ENCODE results near the gene SACM1L. TPM values are rescaled to one million over a fixed set of nuclear protein-coding genes. Genes with fewer than 3 reads are reported as not detected.

SACM1L gene
- total and polyA plus RNA-seq, 2 of the 4 experiments (the other 2 are of a cell fraction), result 19.0 to 40.9 TPM

GRCh38 chr3:45667569-45667934, 21.6 kb upstream of the SACM1L start:
- H3K56ac ChIP-seq (ENCODE audit: extremely low read depth, insufficient read depth, low read length), result no peak overlapping the region
- H3K18ac ChIP-seq (ENCODE audit: low read depth, low read length), result peak overlapping the region; percentile 38; the same call in 1 of the 2 replicates
- peaks cover 32% of the 10 kb centered on the region for H4K20me1 ChIP-seq (ENCODE audit: insufficient read depth, low read length)
- CTCF ChIA-PET, result interaction anchor here (1.3 to 1.8 kb wide), 2 partner anchors 9 to 23 kb away, joined by 3 to 5 read pairs; no protein-coding TSS in a partner anchor
- H2BK5ac ChIP-seq (ENCODE audit: low read depth, low read length, poor library complexity, severe bottlenecking), result peak overlapping the region; percentile 69
- BruUV-seq (replicated peaks), result no TSS peak
- DNase-seq (no peak), ATAC-seq (ENCODE audit: low read depth) (peak; percentile 36)
- H3K4me3 ChIP-seq (ENCODE audit: insufficient read depth, low read depth, low read length), result no peak overlapping the region
- peaks cover 34% of the 10 kb centered on the region for H3K4me1 ChIP-seq (ENCODE audit: control insufficient read depth, insufficient read depth, low read length)
- H3K9ac ChIP-seq (ENCODE audit: low read depth, low read length), result no peak overlapping the region
- H2AK9ac ChIP-seq (replicated peaks; ENCODE audit: low read depth, low read length, poor library complexity), result peak overlapping the region; percentile 8
- peaks cover 38 to 65% of the 10 kb centered on the region in 2 experiments for H3K79me1 ChIP-seq (ENCODE audit: low read depth in 1 of 2, low read length in 2 of 2)
- H3K9me3 ChIP-seq (ENCODE audit: control insufficient read depth, insufficient read depth, low read length), result no peaks in the 10 kb centered on the region
- peak overlapping the region; percentile 20 for H3K4ac ChIP-seq (ENCODE audit: low read depth, low read length)
- peak overlapping the region; percentile 16; the same call in 1 of the 2 replicates for H4K5ac ChIP-seq (ENCODE audit: low read depth, low read length)
- dilution Hi-C loops (cut with HindIII; ENCODE audit: low sequenced_read_pairs, unreplicated experiment), result no loop called here
- peak overlapping the region; percentile 27 for H2BK120ac ChIP-seq (ENCODE audit: low read depth, low read length)
- H3K36me3 ChIP-seq (ENCODE audit: control insufficient read depth, insufficient read depth, low read length), result peaks cover 32% of the 10 kb centered on the region
- H3K27ac ChIP-seq (ENCODE audit: insufficient read depth, low read length), result peak overlapping the region; percentile 31; the same call in 1 of the 2 replicates
- intact Hi-C loops (cut with micrococcal nuclease), result no loop called here
- TF ChIP-seq FOS (IDR thresholded peaks at IDR 0.05; ENCODE audit: low read depth, low read length) (no peak), MAFK (IDR thresholded peaks at IDR 0.05; ENCODE audit: low read depth, low read length) (no peak), USF2 (IDR thresholded peaks at IDR 0.05; ENCODE audit: low read depth, low read length) (no peak), MXI1 (IDR thresholded peaks at IDR 0.05; ENCODE audit: borderline replicate concordance, low read depth, low read length) (no peak), CHD1 (IDR thresholded peaks at IDR 0.05; ENCODE audit: low read depth, low read length) (no peak), MAZ (IDR thresholded peaks at IDR 0.05; ENCODE audit: borderline replicate concordance, low read depth, low read length) (no peak), SMC3 (IDR thresholded peaks at IDR 0.05; ENCODE audit: low read depth, low read length) (no peak), RCOR1 (IDR thresholded peaks at IDR 0.05; ENCODE audit: insufficient replicate concordance, low read length) (no peak), NFE2L2 (IDR thresholded peaks at IDR 0.05; ENCODE audit: low read depth, low read length) (no peak), CTCF (conservative IDR thresholded peaks at IDR 0.05; ENCODE audit: low read depth, low read length) (no peak), ELK1 (IDR thresholded peaks at IDR 0.05; ENCODE audit: borderline replicate concordance, low read depth, low read length) (no peak), POLR2A (IDR thresholded peaks at IDR 0.05; ENCODE audit: low read depth, low read length) (no peak), CEBPB (IDR thresholded peaks at IDR 0.05; ENCODE audit: low read depth, low read length) (no peak), RAD21 (IDR thresholded peaks at IDR 0.05; ENCODE audit: low read length) (no peak)
- H3K9me1 ChIP-seq (ENCODE audit: insufficient read depth, low read length), result peaks cover 32% of the 10 kb centered on the region
- 0 out of 2 replicates have a peak overlapping the region, but pooled peaks have one; percentile 73 for H2AK5ac ChIP-seq (ENCODE audit: low read depth, low read length)
- H4K8ac ChIP-seq (ENCODE audit: low read depth in 2 of 2, low read length in 2 of 2), result peak overlapping the region; percentile 46 to 67; a peak in 3 of 4 replicates
- no peak overlapping the region for H2AFZ ChIP-seq (replicated peaks; ENCODE audit: low read length, poor library complexity)
- 0 out of 2 replicates have a peak overlapping the region, but pooled peaks have one; percentile 2 for H3K14ac ChIP-seq (replicated peaks; ENCODE audit: low read depth, low read length)
- H3K23ac ChIP-seq (ENCODE audit: low read depth, low read length), result peak overlapping the region; percentile 28; the same call in 1 of the 2 replicates
- in situ Hi-C loops (cut with MboI; ENCODE audit: low sequenced_read_pairs), result loop anchor here (10.0 kb wide), 1 partner anchor 463 kb away; no protein-coding TSS in a partner anchor
- H3K4me2 ChIP-seq (ENCODE audit: low read depth, low read length), result peak overlapping the region; percentile 60
- POLR2A ChIA-PET (ENCODE audit: unreplicated experiment), result no interaction called here
- H2BK20ac ChIP-seq (ENCODE audit: low read depth, low read length), result peak overlapping the region; percentile 55
- H3K27me3 ChIP-seq (ENCODE audit: control insufficient read depth, insufficient read depth, low read length), result no peaks in the 10 kb centered on the region
- no CpG with 5 or more reads among the region's 1 CpG for WGBS, 2 experiments (ENCODE audit: extremely low coverage in 2 of 2, insufficient read length in 1 of 2)
- peak overlapping the region; percentile 10; the same call in 1 of the 3 replicates for H2BK15ac ChIP-seq (ENCODE audit: low read depth, low read length)
- peak overlapping the region; percentile 40; the same call in 1 of the 2 replicates for H4K91ac ChIP-seq (ENCODE audit: insufficient read depth, low read depth, low read length)

Data from IMR-90 (cell line).